ENCODE data around the gene SYNE1. TPM values are rescaled to one million over a fixed set of nuclear protein-coding genes. Genes with fewer than 3 reads are reported as not detected.
A peak's percentile ranks its signal among the peaks of the same experiment; 100 is the strongest.
"Not testable (repeated sequence)": the region's sequence is repeated elsewhere in the genome, so short reads cannot be mapped to it uniquely, and the experiment has no call there.

The SYNE1 gene
- total RNA-seq, 2 experiments from 2014 or later = 29.5 to 35.1 TPM

DNA sequence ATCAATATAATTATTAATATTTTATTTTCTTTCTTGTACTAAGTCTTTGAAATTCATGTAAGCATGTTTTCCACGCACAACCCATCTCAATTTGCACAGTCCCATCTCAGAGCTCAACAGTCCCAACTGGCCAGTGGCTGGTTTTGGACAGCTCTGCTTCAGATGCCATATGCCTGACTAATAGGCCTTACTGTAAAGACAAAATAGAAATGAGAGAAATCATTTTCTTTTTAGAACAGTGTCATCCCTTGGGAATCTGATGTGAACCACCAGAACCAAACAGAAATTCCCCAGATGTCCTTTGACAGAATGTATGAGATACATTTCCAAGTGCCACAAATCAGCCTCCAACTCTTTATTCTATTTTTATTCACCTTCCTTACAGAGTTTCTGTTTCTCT lies 490.8 kb downstream of the SYNE1 start:
- Mint-ChIP-seq H3K36me3 (ENCODE audit: low read depth) (peaks cover 30% of the 10 kb centered on the region), H3K27ac (peak overlapping the region; percentile 7)

DNA sequence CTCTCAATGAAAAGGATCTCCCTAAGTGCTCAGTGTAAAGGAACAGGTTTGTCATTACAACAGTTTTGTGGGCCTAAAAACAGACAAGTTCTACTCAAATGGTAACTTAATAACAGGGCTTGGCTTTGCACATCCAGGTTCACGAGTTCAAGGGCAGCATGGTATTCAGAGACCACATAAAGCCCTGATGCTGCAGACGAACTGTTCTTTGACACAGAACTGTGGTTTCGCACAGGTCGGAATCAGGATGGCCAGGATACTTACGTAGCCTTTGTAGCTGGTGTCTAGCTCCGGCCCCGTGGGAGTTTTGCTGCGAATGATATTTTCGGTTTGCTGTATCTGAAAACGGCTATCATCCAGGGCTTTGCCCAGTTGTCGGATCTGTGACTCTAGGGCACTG lies 493.8 kb downstream of the SYNE1 start:
- no peak overlapping the region for H3K27ac Mint-ChIP-seq
- DNase-seq (no peak), ATAC-seq (no peak)
- TF ChIP-seq, protein P1, sequence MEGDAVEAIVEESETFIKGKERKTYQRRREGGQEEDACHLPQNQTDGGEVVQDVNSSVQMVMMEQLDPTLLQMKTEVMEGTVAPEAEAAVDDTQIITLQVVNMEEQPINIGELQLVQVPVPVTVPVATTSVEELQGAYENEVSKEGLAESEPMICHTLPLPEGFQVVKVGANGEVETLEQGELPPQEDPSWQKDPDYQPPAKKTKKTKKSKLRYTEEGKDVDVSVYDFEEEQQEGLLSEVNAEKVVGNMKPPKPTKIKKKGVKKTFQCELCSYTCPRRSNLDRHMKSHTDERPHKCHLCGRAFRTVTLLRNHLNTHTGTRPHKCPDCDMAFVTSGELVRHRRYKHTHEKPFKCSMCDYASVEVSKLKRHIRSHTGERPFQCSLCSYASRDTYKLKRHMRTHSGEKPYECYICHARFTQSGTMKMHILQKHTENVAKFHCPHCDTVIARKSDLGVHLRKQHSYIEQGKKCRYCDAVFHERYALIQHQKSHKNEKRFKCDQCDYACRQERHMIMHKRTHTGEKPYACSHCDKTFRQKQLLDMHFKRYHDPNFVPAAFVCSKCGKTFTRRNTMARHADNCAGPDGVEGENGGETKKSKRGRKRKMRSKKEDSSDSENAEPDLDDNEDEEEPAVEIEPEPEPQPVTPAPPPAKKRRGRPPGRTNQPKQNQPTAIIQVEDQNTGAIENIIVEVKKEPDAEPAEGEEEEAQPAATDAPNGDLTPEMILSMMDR (IDR thresholded peaks at IDR 0.05) = no peak
- intact Hi-C loops (cut with micrococcal nuclease) = no loop called here
- ChIA-PET POLR2A (interaction anchor here (1.4 kb wide), 1 partner anchor 9 kb away, joined by 4 read pairs; no protein-coding TSS in a partner anchor), CTCF (interaction anchor here (0.7 to 1.1 kb wide), 3 partner anchors 18 to 25 kb away, joined by 3 read pairs; no protein-coding TSS in a partner anchor)
- no peak overlapping the region for H3K4me3 Mint-ChIP-seq
- H3K36me3 Mint-ChIP-seq (ENCODE audit: low read depth) = peaks cover 18% of the 10 kb centered on the region
- H3K4me1 Mint-ChIP-seq (ENCODE audit: low read depth) = no peaks in the 10 kb centered on the region
- H3K27me3 Mint-ChIP-seq = no peaks in the 10 kb centered on the region
- no peaks in the 10 kb centered on the region for H3K9me3 Mint-ChIP-seq

More for the DNA sequence above, 490.8 kb downstream of the SYNE1 start:
- no peaks in the 10 kb centered on the region for H3K4me1 Mint-ChIP-seq (ENCODE audit: low read depth)
- ChIA-PET POLR2A (interaction anchor here (0.6 kb wide), 1 partner anchor 143 kb away, joined by 3 read pairs; no protein-coding TSS in a partner anchor), CTCF (no interaction called here)
- intact Hi-C loops (cut with micrococcal nuclease) = no loop called here
- no peaks in the 10 kb centered on the region for H3K27me3 Mint-ChIP-seq
- TF ChIP-seq, protein P1 (IDR thresholded peaks at IDR 0.05) = no peak
- H3K9me3 Mint-ChIP-seq = no peaks in the 10 kb centered on the region
- ATAC-seq (no peak), DNase-seq (no peak)
- no peak overlapping the region for H3K4me3 Mint-ChIP-seq

DNA sequence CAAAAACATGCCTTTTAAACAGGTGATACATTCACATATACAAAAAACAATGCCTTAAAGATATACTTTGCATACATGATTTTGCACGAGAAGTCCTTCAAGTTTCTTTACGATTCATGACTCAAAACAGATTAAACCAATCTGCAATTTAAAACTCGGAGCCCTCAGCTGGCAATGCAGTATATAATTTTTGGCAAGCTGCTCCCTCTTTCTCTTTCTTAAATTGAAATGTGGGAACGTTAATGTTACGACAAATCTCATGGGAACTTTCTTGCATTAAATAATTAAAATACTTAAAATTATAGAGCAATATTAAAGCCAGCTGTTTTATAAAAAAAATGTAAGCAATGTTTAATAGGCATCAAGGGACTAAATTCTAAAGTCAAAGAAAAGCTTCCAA lies 495.1 kb downstream of the SYNE1 start:
- no peak overlapping the region for H3K27ac Mint-ChIP-seq
- no peak overlapping the region for H3K4me3 Mint-ChIP-seq
- peaks cover 16% of the 10 kb centered on the region for H3K36me3 Mint-ChIP-seq (ENCODE audit: low read depth)
- H3K27me3 Mint-ChIP-seq = no peaks in the 10 kb centered on the region
- H3K4me1 Mint-ChIP-seq (ENCODE audit: low read depth) = no peaks in the 10 kb centered on the region
- no peak for DNase-seq
- H3K9me3 Mint-ChIP-seq = no peaks in the 10 kb centered on the region
- TF ChIP-seq, protein P1 (IDR thresholded peaks at IDR 0.05) = no peak
- intact Hi-C loops (cut with micrococcal nuclease) = no loop called here
- ChIA-PET CTCF (interaction anchor here (1.9 kb wide), 1 partner anchor 17 kb away, joined by 5 read pairs; no protein-coding TSS in a partner anchor), POLR2A (no interaction called here)
- ATAC-seq = no peak

- H3K27me3 Mint-ChIP-seq; intact Hi-C loops (cut with micrococcal nuclease); H3K9me3 Mint-ChIP-seq; POLR2A ChIA-PET; H3K4me1 Mint-ChIP-seq (ENCODE audit: low read depth); H3K27ac Mint-ChIP-seq; CTCF ChIA-PET; ATAC-seq; H3K4me3 Mint-ChIP-seq; DNase-seq: not testable (repeated sequence)
- H3K36me3 Mint-ChIP-seq (ENCODE audit: low read depth) = peaks cover 28% of the 10 kb centered on the region
Observed at GRCh38 chr6:152138344-152138743, 498.8 kb downstream of the SYNE1 start.

DNA sequence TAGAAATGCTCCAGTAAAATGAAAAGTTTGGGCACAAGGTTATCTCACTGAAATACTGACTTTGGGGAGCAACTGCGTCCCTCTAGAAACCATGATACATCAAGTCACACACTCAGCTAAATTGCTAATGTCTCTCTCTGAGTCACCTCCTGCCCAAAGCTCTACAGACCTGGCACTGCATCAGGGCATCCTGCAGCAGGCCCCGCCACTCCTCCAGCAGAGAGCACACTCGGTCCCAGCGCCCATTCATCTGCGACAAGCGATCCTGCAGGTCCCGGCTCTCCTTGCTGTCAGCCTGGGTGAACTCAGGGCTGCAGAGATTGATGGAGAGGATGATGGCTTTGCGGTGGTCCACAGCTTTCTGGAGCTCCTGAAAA lies 500.7 kb downstream of the SYNE1 start:
- no peak for ATAC-seq
- H3K27ac Mint-ChIP-seq = peak overlapping the region; percentile 21
- TF ChIP-seq, protein P1 (IDR thresholded peaks at IDR 0.05) = no peak
- no peaks in the 10 kb centered on the region for H3K9me3 Mint-ChIP-seq
- CTCF ChIA-PET = interaction anchor here (0.6 to 1.3 kb wide), 2 partner anchors 251 to 371 kb away, joined by 3 to 4 read pairs; no protein-coding TSS in a partner anchor
- intact Hi-C loops (cut with micrococcal nuclease) = no loop called here
- H3K27me3 Mint-ChIP-seq = no peaks in the 10 kb centered on the region
- H3K4me1 Mint-ChIP-seq (ENCODE audit: low read depth) = no peaks in the 10 kb centered on the region
- H3K4me3 Mint-ChIP-seq = no peak overlapping the region
- DNase-seq = no peak
- POLR2A ChIA-PET = no interaction called here
- H3K36me3 Mint-ChIP-seq (ENCODE audit: low read depth) = peaks cover 31% of the 10 kb centered on the region

All from activated CD8-positive, alpha-beta T cell treated with anti-CD3 and anti-CD28 coated beads for 36 hours (primary cell).